Gastroesophageal sphincter (tissue), 3 donors: ENCODE data around the gene NETO2.

Source experiments
- CTCF ChIP-seq, 4 experiments: fragments of 200-600 bp in 2 of 4; fragments of 450-650 bp in 2 of 4; sonication (generic) in 1 of 4; IDR thresholded peaks; one replicate each; pipeline ENCODE4 v1.5.1; 2017 to 2019; ENCODE audit warnings: antibody characterized with exemption in 4 of 4, mild to moderate bottlenecking in 2 of 4, moderate library complexity in 2 of 4
- POLR2A ChIP-seq, 2 donors: fragments of 450-650 bp; IDR thresholded peaks; one replicate each; pipeline ENCODE4 v1.6.1; 2017; ENCODE audit warnings: antibody characterized with exemption in 2 of 2, mild to moderate bottlenecking in 2 of 2, moderate library complexity in 1 of 2

- TF ChIP-seq POLR2A (IDR thresholded peaks at IDR 0.05): no peak
- TF ChIP-seq CTCF (IDR thresholded peaks at IDR 0.05): no peak
Measured at GRCh38 chr16:47156680-47157215, 13.0 kb upstream of the NETO2 start.
